Spleen (tissue), 11 donors: ENCODE results near the gene EFCAB8. TPM values are rescaled to one million over a fixed set of nuclear protein-coding genes. Genes with fewer than 3 reads are reported as not detected.

Source experiments
- DNase-seq: peaks from one replicate; pipeline ENCODE4 v3.0.0-alpha.2; 2020
- H3K27ac ChIP-seq, 8 donors: fragments of 200-600 bp; sonication (generic) in 7 of 8; 1 replicate in 4 of 8; 2 replicates in 4 of 8; pipeline versions ENCODE4 v1.5.0 to v1.8.0; 2016 to 2021; ENCODE audit warnings: inconsistent platforms in 4 of 8, mild to moderate bottlenecking in 4 of 8, moderate library complexity in 1 of 8
- H3K27me3 ChIP-seq, 7 donors: fragments of 200-600 bp; sonication (generic) in 6 of 7; replicated peaks in 1 of 7; 1 replicate in 4 of 7; 2 replicates in 3 of 7; pipeline versions ENCODE4 v1.5.0 to v1.8.0; 2016 to 2021; ENCODE audit warnings: inconsistent platforms in 3 of 7, mild to moderate bottlenecking in 1 of 7
- H3K36me3 ChIP-seq, 6 donors: fragments of 200-600 bp; sonication (generic) in 5 of 6; 1 replicate in 4 of 6; 2 replicates in 2 of 6; pipeline versions ENCODE4 v1.5.0 to v1.8.0; 2016 to 2021; ENCODE audit warnings: inconsistent platforms in 2 of 6
- H3K4me1 ChIP-seq, 6 donors: fragments of 200-600 bp; sonication (generic) in 5 of 6; 1 replicate in 3 of 6; 2 replicates in 3 of 6; pipeline versions ENCODE4 v1.5.0 to v1.8.0; 2016 to 2021; ENCODE audit warnings: inconsistent platforms in 3 of 6
- H3K4me3 ChIP-seq, 8 donors: fragments of 200-600 bp; sonication (generic) in 7 of 8; 1 replicate in 4 of 8; 2 replicates in 4 of 8; pipeline versions ENCODE4 v1.5.0 to v1.8.0; 2016 to 2021; ENCODE audit warnings: inconsistent platforms in 4 of 8, mild to moderate bottlenecking in 4 of 8, moderate library complexity in 2 of 8
- H3K9me3 ChIP-seq, 8 donors: fragments of 200-600 bp; sonication (generic) in 7 of 8; 1 replicate in 4 of 8; 2 replicates in 4 of 8; pipeline versions ENCODE4 v1.5.0 to v1.8.0; 2016 to 2021; ENCODE audit warnings: inconsistent platforms in 4 of 8
- CTCF ChIP-seq, 11 experiments: fragments of 200-600 bp in 7 of 11; fragments of 450-650 bp in 4 of 11; sonication (generic) in 4 of 11; IDR thresholded peaks in 8 of 11; conservative IDR thresholded peaks in 3 of 11; 1 replicate in 7 of 11; 2 replicates in 4 of 11; pipeline versions ENCODE4 v1.4.0 to v1.8.0; 2016 to 2021; ENCODE audit warnings: antibody characterized with exemption in 11 of 11, inconsistent platforms in 4 of 11, mild to moderate bottlenecking in 1 of 11
- POLR2A ChIP-seq, 3 donors: fragments of 450-650 bp; IDR thresholded peaks; one replicate each; pipeline ENCODE4 v1.5.1; 2017; ENCODE audit warnings: antibody characterized with exemption in 3 of 3, mild to moderate bottlenecking in 1 of 3
- POLR2AphosphoS5 ChIP-seq, 3 donors: sonication (generic); formaldehyde crosslinking; IDR thresholded peaks; one replicate each; pipeline ENCODE4 v1.5.1; 2017; ENCODE audit warnings: antibody characterized with exemption in 3 of 3
- WGBS, 5 donors: extraction: QIAGEN DNeasy Blood & Tissue Kit in 3 of 5; methylation state at CpG; one replicate each; pipeline versions ENCODE4 v1.1.5 to v1.1.7; 2013 to 2018; 5-methylcytosine and 5-hydroxymethylcytosine counted together
- intact Hi-C: fragments of 100-400 bp; cut with DNase I; formaldehyde crosslinking; loops from one replicate; pipeline ENCODE4 v1.15.0; 2023; ENCODE audit warnings: low total_unique reads
- polyA plus RNA-seq, 3 donors: library from polyadenylated mRNA; stranded (reverse); fragments of 200-250 nt; gene quantifications; one replicate each; pipeline ENCODE4 v1.2.1, GENCODE V29; 2013
- total RNA-seq, 7 donors: library from RNA; depleted of rRNA in 3 of 7; stranded (reverse); fragments of >200 nt in 3 of 7; fragmentation: NEBNext Ultra II Directional in 4 of 7; extraction: Animal tissue kit (Norgen Biotek cat#: 25700) in 4 of 7; gene quantifications; one replicate each; pipeline versions ENCODE4 v1.1.0 to v1.2.1, GENCODE V29; 2016 to 2021
- donor health status: healthy with polysubstance abuse.
- donor health status: DM: no; HTN: no; CAD: no; lungs with moderate emphysema.
- donor health status: DM: no; HTN: no; CAD: no.
- donor health status: Bipolar disorder and iron deficiency.
- donor health status: healthy.
- donor health status: DM: no; HTN: no; CAD: no.
- donor health status: DM: yes; HTN: yes; CAD: no.

EFCAB8 gene
- total and polyA plus RNA-seq, 10 donors: 0.06 to 4.2 (median 1.0) TPM

- Histone ChIP-seq H3K4me3 (no peak overlapping the region), H3K4me1 (peaks cover 0 to 10% (median 0%) of the 10 kb centered on the region in 6 donors), H3K27me3 (no peaks in the 10 kb centered on the region), H3K36me3 (no peaks in the 10 kb centered on the region), H3K9me3 (peaks cover 0 to 12% (median 8%) of the 10 kb centered on the region in 8 donors), H3K27ac (no peak overlapping the region)
- WGBS, 5 donors: 76 to 88% (median 87%) methylated on average over 8 of the region's 8 CpGs
- intact Hi-C loops: loop anchor here (5.0 kb wide), 1 partner anchor 104 kb away; no protein-coding TSS in a partner anchor
- TF ChIP-seq POLR2A (IDR thresholded peaks at IDR 0.05) (no peak), CTCF (IDR thresholded peaks at IDR 0.05 in 8 of 11, conservative IDR thresholded peaks at IDR 0.05 in 3 of 11) (no peak)
- DNase-seq: peak; percentile 57
Measured at GRCh38 chr20:33005908-33006775, 147.4 kb downstream of the EFCAB8 start.

GRCh38 chr20:33006776-33007375 lies 148.2 kb downstream of the EFCAB8 start:
- Histone ChIP-seq H3K4me3 (no peak overlapping the region), H3K36me3 (no peaks in the 10 kb centered on the region), H3K9me3 (peaks cover 0 to 12% (median 8%) of the 10 kb centered on the region in 8 donors), H3K4me1 (peaks cover 0 to 10% (median 0%) of the 10 kb centered on the region in 6 donors), H3K27ac (no peak overlapping the region), H3K27me3 (no peaks in the 10 kb centered on the region)
- WGBS, 5 donors: 86 to 93% (median 87%) methylated on average over 7 to 8 of the region's 8 CpGs
- DNase-seq: peak; percentile 48
- no peak for TF ChIP-seq CTCF (IDR thresholded peaks at IDR 0.05 in 8 of 11, conservative IDR thresholded peaks at IDR 0.05 in 3 of 11)
- no peak for TF ChIP-seq POLR2A (IDR thresholded peaks at IDR 0.05)
- no peak for TF ChIP-seq POLR2AphosphoS5 (IDR thresholded peaks at IDR 0.05)
- intact Hi-C loops: loop anchor here (5.0 kb wide), 1 partner anchor 105 kb away; no protein-coding TSS in a partner anchor

- WGBS, 5 donors: 86 to 99% (median 92%) methylated on average over 7 to 11 of the region's 11 CpGs
- TF ChIP-seq POLR2A (IDR thresholded peaks at IDR 0.05) (no peak), POLR2AphosphoS5 (IDR thresholded peaks at IDR 0.05) (no peak), CTCF (IDR thresholded peaks at IDR 0.05 in 8 of 11, conservative IDR thresholded peaks at IDR 0.05 in 3 of 11) (no peak)
- peak; percentile 57 for DNase-seq
- H3K27ac ChIP-seq: no peak within 1 kb of the TSS
- no peaks in the 10 kb centered on the region for H3K36me3 ChIP-seq
- H3K4me3 ChIP-seq: no peak within 1 kb of the TSS
- H3K4me1 ChIP-seq: peaks cover 0 to 10% (median 0%) of the 10 kb centered on the region in 6 donors
- intact Hi-C loops: loop anchor here (5.0 kb wide), 1 partner anchor 105 kb away; no protein-coding TSS in a partner anchor
- H3K27me3 ChIP-seq: no peaks in the 10 kb centered on the region
- H3K9me3 ChIP-seq: peaks cover 0 to 12% (median 8%) of the 10 kb centered on the region in 8 donors
Measured at GRCh38 chr20:33007376-33008335, 148.9 kb downstream of the EFCAB8 start, which contains the start of gene BPIFB2. BPIFB2 (plus strand) TSS chr20:33007704; CDS start chr20:33008575, 871 bp downstream.
